ENCODE data around the gene RHOU. TPM values are rescaled to one million over a fixed set of nuclear protein-coding genes. Genes with fewer than 3 reads are reported as not detected.

The RHOU gene
- total RNA-seq, 1 donor from 2014 or later = 67.0 TPM

GRCh38 chr1:228749765-228750164 lies 14.5 kb downstream of the RHOU start:
- peaks cover 4% of the 10 kb centered on the region for H3K36me3 Mint-ChIP-seq
- H3K9me3 Mint-ChIP-seq = no peaks in the 10 kb centered on the region
- H3K27me3 ChIP-seq = no peaks in the 10 kb centered on the region
- H3K27ac ChIP-seq = no peak overlapping the region
- H3K9me3 ChIP-seq (ENCODE audit: low read depth) = no peaks in the 10 kb centered on the region
- peaks cover 3% of the 10 kb centered on the region for H3K27me3 Mint-ChIP-seq (ENCODE audit: insufficient read depth, low read depth)
- H3K79me2 ChIP-seq (ENCODE audit: low read depth) = no peaks in the 10 kb centered on the region
- H3K27ac Mint-ChIP-seq = no peak overlapping the region
- peaks cover 15% of the 10 kb centered on the region for H3F3A ChIP-seq (ENCODE audit: low read depth)
- no peak overlapping the region for H2AFZ ChIP-seq (replicated peaks)
- H3K36me3 ChIP-seq = no peaks in the 10 kb centered on the region
- no peak for TF ChIP-seq EZH2 (IDR thresholded peaks at IDR 0.05)
- no peak for TF ChIP-seq CTCF (IDR thresholded peaks at IDR 0.05)
- no peak for TF ChIP-seq EZH2phosphoT487 (IDR thresholded peaks at IDR 0.05)
- H3K4me2 ChIP-seq = no peak overlapping the region
- no peak overlapping the region for H3K4me3 Mint-ChIP-seq
- no peak for DNase-seq (ENCODE audit: low spot score)
- no peak overlapping the region for H3K9ac ChIP-seq
- peaks cover 8% of the 10 kb centered on the region for H4K20me1 ChIP-seq (ENCODE audit: low read depth)
- no peak overlapping the region for H3K4me3 ChIP-seq
- peaks cover 4% of the 10 kb centered on the region for H3K4me1 ChIP-seq
- H3K4me1 Mint-ChIP-seq = peaks cover 13% of the 10 kb centered on the region

- Mint-ChIP-seq H3K9me3 (no peaks in the 10 kb centered on the region), H3K27ac (no peak overlapping the region), H3K36me3 (peaks cover 4% of the 10 kb centered on the region), H3K4me3 (no peak overlapping the region), H3K4me1 (peaks cover 21% of the 10 kb centered on the region), H3K27me3 (ENCODE audit: insufficient read depth, low read depth) (peaks cover 3% of the 10 kb centered on the region)
- DNase-seq (ENCODE audit: low spot score) = no peak
- Histone ChIP-seq H3K9me3 (ENCODE audit: low read depth) (no peaks in the 10 kb centered on the region), H3K79me2 (ENCODE audit: low read depth) (no peaks in the 10 kb centered on the region), H3K4me1 (peaks cover 4% of the 10 kb centered on the region), H4K20me1 (ENCODE audit: low read depth) (peaks cover 2% of the 10 kb centered on the region), H3K4me3 (no peak overlapping the region), H3K9ac (no peak overlapping the region), H3F3A (ENCODE audit: low read depth) (peaks cover 6% of the 10 kb centered on the region), H3K36me3 (no peaks in the 10 kb centered on the region), H2AFZ (replicated peaks) (no peak overlapping the region), H3K27ac (no peak overlapping the region), H3K27me3 (no peaks in the 10 kb centered on the region), H3K4me2 (no peak overlapping the region)
- TF ChIP-seq EZH2 (IDR thresholded peaks at IDR 0.05) = no peak
- TF ChIP-seq CTCF (IDR thresholded peaks at IDR 0.05) = no peak
- no peak for TF ChIP-seq EZH2phosphoT487 (IDR thresholded peaks at IDR 0.05)
Observed at GRCh38 chr1:228750915-228751314, 15.6 kb downstream of the RHOU start.

GRCh38 chr1:228751360-228752098 lies 16.2 kb downstream of the RHOU start:
- no peak for DNase-seq (ENCODE audit: low spot score)
- no peaks in the 10 kb centered on the region for H3K9me3 Mint-ChIP-seq
- Histone ChIP-seq H3K4me3 (no peak overlapping the region), H3K27ac (no peak overlapping the region), H3K27me3 (no peaks in the 10 kb centered on the region), H3F3A (ENCODE audit: low read depth) (peaks cover under 1% of the 10 kb centered on the region), H2AFZ (replicated peaks) (no peak overlapping the region), H3K9me3 (ENCODE audit: low read depth) (no peaks in the 10 kb centered on the region), H4K20me1 (ENCODE audit: low read depth) (no peaks in the 10 kb centered on the region), H3K4me1 (peaks cover 4% of the 10 kb centered on the region), H3K79me2 (ENCODE audit: low read depth) (no peaks in the 10 kb centered on the region), H3K9ac (no peak overlapping the region), H3K4me2 (no peak overlapping the region), H3K36me3 (no peaks in the 10 kb centered on the region)
- TF ChIP-seq EZH2phosphoT487 (IDR thresholded peaks at IDR 0.05) (no peak), CTCF (IDR thresholded peaks at IDR 0.05) (no peak), EZH2 (IDR thresholded peaks at IDR 0.05) (no peak)
- peaks cover 3% of the 10 kb centered on the region for H3K27me3 Mint-ChIP-seq (ENCODE audit: insufficient read depth, low read depth)
- H3K27ac Mint-ChIP-seq = no peak overlapping the region
- peaks cover 4% of the 10 kb centered on the region for H3K36me3 Mint-ChIP-seq
- H3K4me1 Mint-ChIP-seq = peaks cover 27% of the 10 kb centered on the region
- H3K4me3 Mint-ChIP-seq = peak overlapping the region; percentile 47

Data from neural progenitor cell (in vitro differentiated cells).